GM20000 (cell line): ENCODE measurements around the gene TNC.

ENCODE experiments used
- DNase-seq: peaks from one replicate; pipeline ENCODE4 v3.0.0; 2012; ENCODE audit warnings: low spot score
- TF ChIP-seq, protein P1 (sequence below): IDR thresholded peaks from 2 replicates; pipeline ENCODE4 v1.5.1; 2012; ENCODE audit warnings: mild to moderate bottlenecking, control low read depth; ENCODE audit errors: extremely low read depth, missing control alignments

TNC gene

DNA sequence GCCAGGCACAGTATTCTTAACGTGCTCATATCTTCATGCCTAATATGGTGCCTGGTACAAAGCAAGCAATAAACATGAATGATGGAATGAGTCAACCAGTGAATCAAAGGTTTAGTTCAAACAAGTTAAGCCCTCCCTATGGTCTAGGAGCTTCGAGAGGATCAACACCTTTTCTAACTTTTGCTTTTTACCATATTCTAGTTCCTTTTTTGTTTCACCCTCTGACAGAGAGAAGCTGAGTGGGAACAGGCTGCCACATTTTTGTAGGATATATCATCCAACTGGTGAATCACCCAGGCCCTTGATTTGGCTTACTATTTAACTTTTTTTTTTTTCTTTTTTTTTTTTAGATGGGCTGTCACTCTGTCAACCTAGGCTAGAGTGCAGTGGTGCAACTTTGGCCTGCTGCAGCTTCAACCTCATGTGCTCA is 39.3 kb upstream of the TNC start:
- TF ChIP-seq, protein P1, sequence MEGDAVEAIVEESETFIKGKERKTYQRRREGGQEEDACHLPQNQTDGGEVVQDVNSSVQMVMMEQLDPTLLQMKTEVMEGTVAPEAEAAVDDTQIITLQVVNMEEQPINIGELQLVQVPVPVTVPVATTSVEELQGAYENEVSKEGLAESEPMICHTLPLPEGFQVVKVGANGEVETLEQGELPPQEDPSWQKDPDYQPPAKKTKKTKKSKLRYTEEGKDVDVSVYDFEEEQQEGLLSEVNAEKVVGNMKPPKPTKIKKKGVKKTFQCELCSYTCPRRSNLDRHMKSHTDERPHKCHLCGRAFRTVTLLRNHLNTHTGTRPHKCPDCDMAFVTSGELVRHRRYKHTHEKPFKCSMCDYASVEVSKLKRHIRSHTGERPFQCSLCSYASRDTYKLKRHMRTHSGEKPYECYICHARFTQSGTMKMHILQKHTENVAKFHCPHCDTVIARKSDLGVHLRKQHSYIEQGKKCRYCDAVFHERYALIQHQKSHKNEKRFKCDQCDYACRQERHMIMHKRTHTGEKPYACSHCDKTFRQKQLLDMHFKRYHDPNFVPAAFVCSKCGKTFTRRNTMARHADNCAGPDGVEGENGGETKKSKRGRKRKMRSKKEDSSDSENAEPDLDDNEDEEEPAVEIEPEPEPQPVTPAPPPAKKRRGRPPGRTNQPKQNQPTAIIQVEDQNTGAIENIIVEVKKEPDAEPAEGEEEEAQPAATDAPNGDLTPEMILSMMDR: no peak
- no peak for DNase-seq

DNA sequence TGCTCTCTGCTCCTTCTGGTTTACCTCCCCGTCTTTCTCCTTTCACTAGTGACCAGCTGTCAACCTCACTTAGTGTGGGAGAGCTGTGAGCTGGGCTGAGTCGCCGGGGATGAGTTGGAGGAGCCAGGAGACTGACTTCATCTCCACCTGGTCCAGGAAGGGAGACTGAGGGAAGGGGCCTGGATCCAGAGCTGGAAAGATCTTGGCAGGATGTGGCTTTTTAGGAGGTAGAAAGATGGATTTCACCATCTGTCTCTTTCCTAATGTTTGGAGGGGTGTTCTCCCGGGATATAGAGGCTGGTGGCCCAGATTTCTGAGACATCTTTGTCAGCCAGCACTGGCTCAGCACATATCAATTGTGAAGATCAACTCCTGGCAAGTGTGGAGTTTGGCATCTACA is 37.1 kb upstream of the TNC start:
- DNase-seq: no peak
- TF ChIP-seq, protein P1: no peak

DNA sequence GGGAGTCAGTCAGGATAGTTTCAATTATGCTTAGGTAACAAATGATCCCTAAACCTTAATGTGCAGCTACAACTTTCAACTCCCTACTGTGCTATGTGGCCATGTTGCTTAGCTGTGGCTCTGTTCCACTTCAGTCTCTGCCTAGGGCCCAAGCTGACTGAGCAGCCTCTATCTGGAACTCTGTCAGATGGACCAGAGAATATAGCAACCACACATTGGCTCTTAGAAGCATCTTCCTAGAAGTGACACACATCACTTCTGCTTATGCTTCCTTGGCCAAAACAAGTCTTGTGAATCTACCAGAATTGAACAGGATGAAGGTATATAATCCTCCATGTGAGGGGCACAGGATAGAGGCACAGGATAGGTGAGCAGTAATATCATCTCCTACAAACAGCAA is 36.7 kb upstream of the TNC start:
- no peak for DNase-seq
- TF ChIP-seq, protein P1: no peak

DNA sequence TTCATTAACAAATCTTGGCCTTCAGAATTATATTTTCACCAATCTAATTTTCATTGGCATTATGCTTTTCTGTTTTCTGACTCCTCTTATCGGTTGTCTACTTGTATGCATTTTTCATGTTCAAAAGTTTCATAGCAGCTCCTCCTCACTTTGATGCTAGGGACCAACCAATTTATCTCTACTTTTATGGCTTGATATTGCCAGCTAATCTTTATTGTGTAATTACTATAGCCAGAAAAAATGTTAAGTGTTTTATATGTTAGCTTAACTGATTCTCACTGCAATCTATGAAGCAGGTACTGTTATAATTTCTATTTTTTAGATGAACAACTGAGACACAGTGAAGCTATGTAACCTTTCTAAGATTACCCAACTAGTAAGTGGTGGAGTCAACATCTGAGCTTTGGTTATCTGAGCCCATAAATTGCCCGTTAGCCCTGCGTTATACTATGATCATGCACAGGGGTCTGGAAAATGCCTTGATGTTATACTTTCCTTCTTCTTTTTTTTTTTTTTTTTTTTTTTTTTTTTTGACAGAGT is 34.4 kb upstream of the TNC start:
- no peak for DNase-seq
- TF ChIP-seq, protein P1: no peak

DNA sequence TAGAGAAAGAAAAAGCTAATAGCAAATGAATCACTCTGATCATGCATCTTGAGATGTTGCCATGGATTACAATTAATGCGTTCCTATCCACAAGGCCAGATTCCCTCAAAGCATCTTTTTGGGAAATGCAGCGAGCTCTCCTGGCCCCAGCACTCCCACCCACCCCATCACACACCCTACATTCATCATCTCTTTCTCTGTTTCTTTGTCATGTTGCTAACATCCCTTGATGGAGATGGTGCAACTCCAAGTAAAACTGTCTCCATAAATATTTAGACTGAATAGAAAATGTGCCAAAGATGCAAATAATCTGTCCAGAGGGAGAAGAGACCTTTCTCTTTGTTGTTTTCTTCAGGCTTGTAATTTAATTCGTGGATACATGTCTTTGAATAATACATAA is 30.8 kb upstream of the TNC start:
- DNase-seq: no peak
- TF ChIP-seq, protein P1: no peak

DNA sequence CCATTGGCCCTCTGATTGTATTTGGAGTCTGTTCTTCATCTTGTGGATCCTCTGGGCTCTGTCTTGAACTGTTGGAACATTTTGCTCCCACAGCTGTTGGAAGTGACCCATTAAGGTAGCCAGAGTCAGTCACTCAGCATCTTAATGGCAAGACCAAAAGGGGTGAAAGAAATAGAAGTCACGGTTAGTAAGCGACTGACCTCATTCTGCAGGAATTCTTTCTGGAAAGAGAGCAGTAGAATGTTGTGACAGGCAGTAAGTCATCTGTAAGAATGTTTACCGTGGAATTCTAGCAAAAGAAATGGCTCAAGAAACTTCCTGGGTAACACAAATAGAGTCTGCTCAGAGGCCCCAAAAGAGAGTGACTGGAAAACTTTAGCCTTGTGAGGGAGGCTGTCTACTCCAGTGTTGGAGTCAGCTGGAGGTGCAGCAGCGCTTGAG is 28.6 kb upstream of the TNC start:
- TF ChIP-seq, protein P1: no peak
- no peak for DNase-seq

DNA sequence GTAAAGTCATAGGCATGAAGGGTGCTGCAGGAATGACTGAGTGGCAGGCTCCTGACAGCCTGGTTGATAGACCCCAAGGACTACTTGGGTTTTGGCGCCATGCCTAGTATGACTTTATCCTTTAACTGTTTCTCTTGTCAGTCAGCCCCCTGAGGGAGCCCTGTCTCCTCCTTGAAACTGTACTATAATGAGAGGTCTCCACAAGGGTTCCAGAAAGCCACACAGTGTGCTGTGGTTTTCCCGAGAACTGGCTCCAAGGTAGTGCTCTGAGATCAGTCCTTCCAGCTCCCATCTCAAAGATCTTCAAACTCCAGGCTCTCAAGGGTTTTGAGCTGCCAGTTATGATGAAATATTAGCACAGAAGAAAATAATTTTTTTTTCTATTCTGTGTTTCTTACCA is 26.7 kb upstream of the TNC start:
- TF ChIP-seq, protein P1: no peak
- no peak for DNase-seq
